ENCODE data around the gene WWOX.

GRCh38 chr16:78735337-78735736, 635.9 kb downstream of the WWOX start:
- TF ChIP-seq CTCF (IDR thresholded peaks at IDR 0.05) (no peak), POLR2A (IDR thresholded peaks at IDR 0.05) (no peak)
